NCI-H2171 treated with DMSO at 0.1 percent for 48 hours (cell line): ENCODE results near the gene MKRN2.
"Not testable (repeated sequence)": the region's sequence is repeated elsewhere in the genome, so short reads cannot be mapped to it uniquely, and the experiment has no call there.

Experiments used
- DNase-seq: peaks from one replicate; lab custom pipeline; 2025; lab: John Stamatoyannopoulos, UW

The MKRN2 gene

GRCh38 chr3:12630843-12631242, 74.0 kb downstream of the MKRN2 start:
- not testable (repeated sequence) for DNase-seq

- no peak for DNase-seq
These were observed 75.6 kb downstream of the MKRN2 start for GRCh38 chr3:12632523-12632922.

- no peak for DNase-seq
These were observed 76.2 kb downstream of the MKRN2 start for GRCh38 chr3:12633108-12633507.
